Measurements from ENCODE around the gene PCDH15. TPM values are rescaled to one million over a fixed set of nuclear protein-coding genes. Genes with fewer than 3 reads are reported as not detected.
"Not testable (repeated sequence)": the region's sequence is repeated elsewhere in the genome, so short reads cannot be mapped to it uniquely, and the experiment has no call there.

Gene PCDH15
- total RNA-seq, 8 experiments from 2014 or later, result 2.3 to 15.7 (median 9.3) TPM

GRCh38 chr10:53977267-53977666 lies 823.8 kb downstream of the PCDH15 start:
- no peak overlapping the region for H3K4me3 ChIP-seq
- no peak overlapping the region for H3K27ac ChIP-seq
- 6 to 92% (median 80%) methylated on average over 1 to 2 of the region's 2 CpGs; no CpG with 5 or more reads in 5 of the 10 experiments for WGBS, 10 experiments
- no peak for ATAC-seq (replicated peaks in 6 of 8)
- in situ Hi-C loops (cut with MboI; ENCODE audit: low pct_unique_long_range_greater_than_20kb in 2 of 9, low sequenced_read_pairs in 9 of 9, unreplicated experiment in 9 of 9), result no loop called here
- no peaks in the 10 kb centered on the region for H3K4me1 ChIP-seq (replicated peaks in 1 of 2)

- in situ Hi-C loops (cut with MboI; ENCODE audit: low pct_unique_long_range_greater_than_20kb in 2 of 9, low sequenced_read_pairs in 9 of 9, unreplicated experiment in 9 of 9), result no loop called here
- ATAC-seq (replicated peaks in 6 of 8), result peak in 6 of 8 experiments; percentile 38 to 73 (median 59)
- 15 to 100% (median 77%) methylated on average over 2 to 3 of the region's 3 CpGs; no CpG with 5 or more reads in 1 of the 10 experiments for WGBS, 10 experiments
- no peak overlapping the region for H3K27ac ChIP-seq
- no peaks in the 10 kb centered on the region for H3K4me1 ChIP-seq (replicated peaks in 1 of 2)
- H3K4me3 ChIP-seq, result no peak overlapping the region
Measured at GRCh38 chr10:53957401-53957800, 843.6 kb downstream of the PCDH15 start.

- in situ Hi-C loops (cut with MboI; ENCODE audit: low pct_unique_long_range_greater_than_20kb in 2 of 9, low sequenced_read_pairs in 9 of 9, unreplicated experiment in 9 of 9), result no loop called here
- H3K27ac ChIP-seq, result no peak overlapping the region
- H3K4me3 ChIP-seq, result no peak overlapping the region
- H3K4me1 ChIP-seq (replicated peaks in 1 of 2), result no peaks in the 10 kb centered on the region
- 30 to 98% (median 88%) methylated on average over 4 to 6 of the region's 6 CpGs; no CpG with 5 or more reads in 1 of the 10 experiments for WGBS, 10 experiments
- no peak for ATAC-seq (replicated peaks in 6 of 8)
Measured at GRCh38 chr10:53955091-53955490, 845.9 kb downstream of the PCDH15 start.

- peak in 5 of 8 experiments; percentile 48 to 91 (median 61) for ATAC-seq (replicated peaks in 6 of 8)
- in situ Hi-C loops (cut with MboI; ENCODE audit: low pct_unique_long_range_greater_than_20kb in 2 of 9, low sequenced_read_pairs in 9 of 9, unreplicated experiment in 9 of 9), result no loop called here
- WGBS, 10 experiments, result 0 to 100% (median 83%) methylated on average over 1 to 3 of the region's 4 CpGs; no CpG with 5 or more reads in 1 of the 10 experiments
Measured at GRCh38 chr10:53952698-53953630, 848.1 kb downstream of the PCDH15 start.

GRCh38 chr10:53939654-53940053 lies 861.4 kb downstream of the PCDH15 start:
- in situ Hi-C loops (cut with MboI; ENCODE audit: low pct_unique_long_range_greater_than_20kb in 2 of 9, low sequenced_read_pairs in 9 of 9, unreplicated experiment in 9 of 9), result no loop called here
- Histone ChIP-seq H3K4me1 (replicated peaks in 1 of 2) (no peaks in the 10 kb centered on the region), H3K4me3 (no peak overlapping the region), H3K27ac (no peak overlapping the region)
- WGBS, 10 experiments, result 8 to 100% (median 91%) methylated on average over 3 to 5 of the region's 5 CpGs
- no peak for ATAC-seq (replicated peaks in 6 of 8)

More at GRCh38 chr10:53952698-53953630, 848.1 kb downstream of the PCDH15 start:
- Histone ChIP-seq H3K27ac (no peak overlapping the region), H3K4me1 (replicated peaks in 1 of 2) (no peaks in the 10 kb centered on the region), H3K4me3 (no peak overlapping the region)

GRCh38 chr10:53930648-53931047 lies 870.4 kb downstream of the PCDH15 start:
- ATAC-seq (replicated peaks in 6 of 8), result no peak
- no peak overlapping the region for H3K27ac ChIP-seq
- WGBS, 10 experiments, result 0 to 95% (median 63%) methylated on average over 1 to 3 of the region's 3 CpGs; no CpG with 5 or more reads in 1 of the 10 experiments
- in situ Hi-C loops (cut with MboI; ENCODE audit: low pct_unique_long_range_greater_than_20kb in 2 of 9, low sequenced_read_pairs in 9 of 9, unreplicated experiment in 9 of 9), result no loop called here
- peaks cover 0 to 2% of the 10 kb centered on the region in 2 donors for H3K4me1 ChIP-seq (replicated peaks in 1 of 2)
- no peak overlapping the region for H3K4me3 ChIP-seq

- H3K4me1 ChIP-seq (replicated peaks in 1 of 2); H3K27ac ChIP-seq; ATAC-seq (replicated peaks in 6 of 8); in situ Hi-C loops (cut with MboI; ENCODE audit: low pct_unique_long_range_greater_than_20kb in 2 of 9, low sequenced_read_pairs in 9 of 9, unreplicated experiment in 9 of 9); H3K4me3 ChIP-seq: not testable (repeated sequence)
- WGBS, 10 experiments, result 0 to 92% (median 36%) methylated on average over 1 to 13 of the region's 34 CpGs; no CpG with 5 or more reads in 6 of the 10 experiments
Measured at GRCh38 chr10:53924051-53924700, 876.9 kb downstream of the PCDH15 start.

GRCh38 chr10:53918755-53919154 lies 882.3 kb downstream of the PCDH15 start:
- Histone ChIP-seq H3K4me1 (replicated peaks in 1 of 2) (no peaks in the 10 kb centered on the region), H3K27ac (no peak overlapping the region), H3K4me3 (no peak overlapping the region)
- in situ Hi-C loops (cut with MboI; ENCODE audit: low pct_unique_long_range_greater_than_20kb in 2 of 9, low sequenced_read_pairs in 9 of 9, unreplicated experiment in 9 of 9), result no loop called here
- peak in 3 of 8 experiments; percentile 22 to 41 (median 39) for ATAC-seq (replicated peaks in 6 of 8)
- 0 to 75% (median 52%) methylated on average over 1 to 4 of the region's 4 CpGs; no CpG with 5 or more reads in 4 of the 10 experiments for WGBS, 10 experiments

GRCh38 chr10:53909791-53910190 lies 891.2 kb downstream of the PCDH15 start:
- H3K4me3 ChIP-seq, result no peak overlapping the region
- H3K27ac ChIP-seq, result no peak overlapping the region
- ATAC-seq (replicated peaks in 6 of 8), result peak in 1 of 8 experiments; percentile 23
- no peaks in the 10 kb centered on the region for H3K4me1 ChIP-seq (replicated peaks in 1 of 2)
- 10 to 84% (median 53%) methylated on average over 1 to 2 of the region's 5 CpGs; no CpG with 5 or more reads in 4 of the 10 experiments for WGBS, 10 experiments
- in situ Hi-C loops (cut with MboI; ENCODE audit: low pct_unique_long_range_greater_than_20kb in 2 of 9, low sequenced_read_pairs in 9 of 9, unreplicated experiment in 9 of 9), result no loop called here

- Histone ChIP-seq H3K27ac (no peak overlapping the region), H3K4me1 (replicated peaks in 1 of 2) (no peaks in the 10 kb centered on the region), H3K4me3 (no peak overlapping the region)
- in situ Hi-C loops (cut with MboI; ENCODE audit: low pct_unique_long_range_greater_than_20kb in 2 of 9, low sequenced_read_pairs in 9 of 9, unreplicated experiment in 9 of 9), result no loop called here
- 24 to 100% (median 85%) methylated on average over 1 to 7 of the region's 7 CpGs for WGBS, 10 experiments
- no peak for ATAC-seq (replicated peaks in 6 of 8)
Measured at GRCh38 chr10:53904506-53905241, 896.4 kb downstream of the PCDH15 start.

GRCh38 chr10:53903756-53904155 lies 897.3 kb downstream of the PCDH15 start:
- Histone ChIP-seq H3K4me3 (no peak overlapping the region), H3K4me1 (replicated peaks in 1 of 2) (no peaks in the 10 kb centered on the region), H3K27ac (no peak overlapping the region)
- WGBS, 10 experiments, result 0 to 94% (median 56%) methylated on average over 1 of the region's 1 CpG; no CpG with 5 or more reads in 1 of the 10 experiments
- in situ Hi-C loops (cut with MboI; ENCODE audit: low pct_unique_long_range_greater_than_20kb in 2 of 9, low sequenced_read_pairs in 9 of 9, unreplicated experiment in 9 of 9), result no loop called here
- ATAC-seq (replicated peaks in 6 of 8), result no peak

GRCh38 chr10:53899463-53900160 lies 901.4 kb downstream of the PCDH15 start:
- in situ Hi-C loops (cut with MboI; ENCODE audit: low pct_unique_long_range_greater_than_20kb in 2 of 9, low sequenced_read_pairs in 9 of 9, unreplicated experiment in 9 of 9), result no loop called here
- ATAC-seq (replicated peaks in 6 of 8), result no peak
- H3K27ac ChIP-seq, result no peak overlapping the region
- no peak overlapping the region for H3K4me3 ChIP-seq
- WGBS, 10 experiments, result 20 to 100% (median 88%) methylated on average over 1 to 5 of the region's 5 CpGs
- H3K4me1 ChIP-seq (replicated peaks in 1 of 2), result no peaks in the 10 kb centered on the region

Data from motor neuron (in vitro differentiated cells).